22Rv1 (cell line): ENCODE data around the gene MRM1.

Experiments used
- ZFX ChIP-seq: fragments of 450-650 bp; IDR thresholded peaks from 2 replicates; pipeline ENCODE4 v1.6.1; 2017; ENCODE audit warnings: antibody characterized with exemption, borderline replicate concordance
- TF ChIP-seq, protein P1 (sequence below): fragments of 450-650 bp; IDR thresholded peaks from 2 replicates; pipeline ENCODE4 v1.5.1; 2017; ENCODE audit warnings: mild to moderate bottlenecking

DNA sequence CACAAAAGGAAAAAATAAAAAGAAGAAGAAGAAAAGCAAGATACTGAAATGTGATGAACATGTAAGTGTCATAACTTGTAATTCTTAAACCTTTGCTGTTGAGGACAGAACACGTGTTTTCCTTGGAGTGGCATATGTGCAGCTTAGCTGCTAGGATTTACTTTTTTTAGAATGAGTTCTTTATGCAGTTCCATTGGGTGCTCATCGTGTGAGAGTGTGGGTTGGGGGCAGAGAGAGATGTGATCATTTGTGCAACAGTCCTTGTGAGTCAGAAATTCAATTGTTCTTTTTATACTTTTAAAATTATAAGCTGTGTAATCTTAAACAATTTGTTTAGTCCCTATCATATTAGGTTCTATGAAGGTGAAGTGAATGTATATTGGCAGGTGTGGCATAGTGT lies 15.2 kb upstream of the MRM1 start:
- TF ChIP-seq, protein P1, sequence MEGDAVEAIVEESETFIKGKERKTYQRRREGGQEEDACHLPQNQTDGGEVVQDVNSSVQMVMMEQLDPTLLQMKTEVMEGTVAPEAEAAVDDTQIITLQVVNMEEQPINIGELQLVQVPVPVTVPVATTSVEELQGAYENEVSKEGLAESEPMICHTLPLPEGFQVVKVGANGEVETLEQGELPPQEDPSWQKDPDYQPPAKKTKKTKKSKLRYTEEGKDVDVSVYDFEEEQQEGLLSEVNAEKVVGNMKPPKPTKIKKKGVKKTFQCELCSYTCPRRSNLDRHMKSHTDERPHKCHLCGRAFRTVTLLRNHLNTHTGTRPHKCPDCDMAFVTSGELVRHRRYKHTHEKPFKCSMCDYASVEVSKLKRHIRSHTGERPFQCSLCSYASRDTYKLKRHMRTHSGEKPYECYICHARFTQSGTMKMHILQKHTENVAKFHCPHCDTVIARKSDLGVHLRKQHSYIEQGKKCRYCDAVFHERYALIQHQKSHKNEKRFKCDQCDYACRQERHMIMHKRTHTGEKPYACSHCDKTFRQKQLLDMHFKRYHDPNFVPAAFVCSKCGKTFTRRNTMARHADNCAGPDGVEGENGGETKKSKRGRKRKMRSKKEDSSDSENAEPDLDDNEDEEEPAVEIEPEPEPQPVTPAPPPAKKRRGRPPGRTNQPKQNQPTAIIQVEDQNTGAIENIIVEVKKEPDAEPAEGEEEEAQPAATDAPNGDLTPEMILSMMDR: no peak
- no peak for TF ChIP-seq ZFX
